Kidney (tissue), 14 donors: Measurements from ENCODE around the gene ADAMTS20. TPM values are rescaled to one million over a fixed set of nuclear protein-coding genes. Genes with fewer than 3 reads are reported as not detected.
A peak's percentile ranks its signal among the peaks of the same experiment; 100 is the strongest.

Source experiments
- DNase-seq, 5 donors: peaks; one replicate each; pipeline ENCODE4 v3.0.0-alpha.2; 2013 to 2020
- FAIRE-seq: peaks from 2 replicates; lab custom pipeline; 2012; peaks lifted over from hg19 to GRCh38; lab: Jason Lieb, UNC
- H3K27ac ChIP-seq, 2 donors: one replicate each; pipeline ENCODE4 v1.7.0; 2013; ENCODE audit warnings: low read depth in 2 of 2, low read length in 2 of 2, inconsistent platforms in 1 of 2
- H3K27me3 ChIP-seq: one replicate; pipeline ENCODE4 v1.7.1; 2013; ENCODE audit warnings: low read length, inconsistent platforms; ENCODE audit not compliant: control insufficient read depth, insufficient read depth
- H3K36me3 ChIP-seq, 3 donors: one replicate each; pipeline versions ENCODE4 v1.7.0 to v1.7.1; 2013; ENCODE audit warnings: low read length in 3 of 3, control low read depth in 1 of 3, inconsistent platforms in 1 of 3; ENCODE audit not compliant: insufficient read depth in 3 of 3, control insufficient read depth in 2 of 3
- H3K4me1 ChIP-seq, 3 donors: one replicate each; pipeline versions ENCODE4 v1.7.0 to v1.7.1; 2013; ENCODE audit warnings: low read length in 3 of 3, inconsistent platforms in 1 of 3, low read depth in 1 of 3; ENCODE audit not compliant: control insufficient read depth in 2 of 3, insufficient read depth in 2 of 3
- H3K4me3 ChIP-seq, 3 donors: one replicate each; pipeline versions ENCODE4 v1.7.0 to v1.8.1; 2013; ENCODE audit warnings: low read length in 3 of 3, control low read depth in 1 of 3, inconsistent platforms in 1 of 3
- H3K9ac ChIP-seq, 3 donors: one replicate each; pipeline versions ENCODE4 v1.7.0 to v1.7.1; 2013; ENCODE audit warnings: low read length in 3 of 3, control low read depth in 1 of 3, inconsistent platforms in 1 of 3
- H3K9me3 ChIP-seq, 3 donors: one replicate each; pipeline versions ENCODE4 v1.7.0 to v1.7.1; 2013; ENCODE audit warnings: low read length in 3 of 3, control low read depth in 1 of 3, inconsistent platforms in 1 of 3; ENCODE audit not compliant: control insufficient read depth in 2 of 3, insufficient read depth in 1 of 3
- intact Hi-C: fragments of 100-400 bp; cut with DNase I; formaldehyde crosslinking; loops from one replicate; pipeline ENCODE4 v1.11.1; 2022
- polyA plus RNA-seq: library from polyadenylated mRNA; stranded (reverse); fragments of 350-450 nt; fragmentation: Illumina TruSeq; extraction: RNeasy Lipid Tissue Mini Kit (QIAGEN cat#74804); gene quantifications from one replicate; pipeline ENCODE4 v1.2.3, GENCODE V29; 2014; ENCODE audit warnings: low read depth, low replicate concordance; ENCODE audit not compliant: insufficient read depth
- total RNA-seq: library from RNA; stranded (reverse); fragmentation: NEBNext Ultra II Directional; extraction: Animal tissue kit (Norgen Biotek cat#: 25700); gene quantifications from one replicate; pipeline ENCODE4 v1.2.1, GENCODE V29; 2021
- TF ChIP-seq, protein P1 (sequence below): IDR thresholded peaks from 3 replicates; pipeline ENCODE4 v1.5.1; 2012; ENCODE audit warnings: mild to moderate bottlenecking, moderate library complexity, borderline replicate concordance; ENCODE audit not compliant: insufficient read depth; ENCODE audit errors: extremely low read depth
- donor health status: control.
- donor health status: control.
- donor health status: control.
- donor health status: control.
- donor health status: control.
- donor health status: DM: yes; HTN: yes; CAD: no.
- donor health status: Normal renal cell carcinoma (clear cell type).

ADAMTS20 gene
- total and polyA plus RNA-seq, 2 donors from 2014 or later = not detected

DNA sequence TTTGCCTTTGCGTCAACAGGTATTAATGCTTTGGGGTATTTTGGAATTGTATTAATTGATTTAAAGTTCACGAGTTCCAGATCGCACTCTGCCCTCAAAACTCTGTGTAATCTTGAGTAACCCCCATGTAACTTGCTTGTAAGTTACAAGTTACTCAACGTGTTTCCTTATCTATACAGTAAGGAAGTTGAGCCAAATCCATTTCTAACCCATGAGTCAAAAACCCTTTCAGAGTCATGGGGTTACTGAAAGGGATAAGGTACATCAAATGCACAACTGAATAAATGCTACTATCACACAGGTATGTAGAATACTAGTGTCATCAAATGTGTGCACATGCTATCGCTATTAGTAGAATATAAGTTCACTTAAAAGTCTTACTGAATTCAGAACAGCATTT lies 28.6 kb upstream of the ADAMTS20 start:
- Histone ChIP-seq H3K4me3 (no peak overlapping the region), H3K9ac (no peak overlapping the region), H3K27me3 (no peaks in the 10 kb centered on the region), H3K36me3 (no peaks in the 10 kb centered on the region), H3K4me1 (no peaks in the 10 kb centered on the region), H3K9me3 (no peaks in the 10 kb centered on the region), H3K27ac (no peak overlapping the region)
- intact Hi-C loops = no loop called here
- no peak for DNase-seq
- TF ChIP-seq, protein P1, sequence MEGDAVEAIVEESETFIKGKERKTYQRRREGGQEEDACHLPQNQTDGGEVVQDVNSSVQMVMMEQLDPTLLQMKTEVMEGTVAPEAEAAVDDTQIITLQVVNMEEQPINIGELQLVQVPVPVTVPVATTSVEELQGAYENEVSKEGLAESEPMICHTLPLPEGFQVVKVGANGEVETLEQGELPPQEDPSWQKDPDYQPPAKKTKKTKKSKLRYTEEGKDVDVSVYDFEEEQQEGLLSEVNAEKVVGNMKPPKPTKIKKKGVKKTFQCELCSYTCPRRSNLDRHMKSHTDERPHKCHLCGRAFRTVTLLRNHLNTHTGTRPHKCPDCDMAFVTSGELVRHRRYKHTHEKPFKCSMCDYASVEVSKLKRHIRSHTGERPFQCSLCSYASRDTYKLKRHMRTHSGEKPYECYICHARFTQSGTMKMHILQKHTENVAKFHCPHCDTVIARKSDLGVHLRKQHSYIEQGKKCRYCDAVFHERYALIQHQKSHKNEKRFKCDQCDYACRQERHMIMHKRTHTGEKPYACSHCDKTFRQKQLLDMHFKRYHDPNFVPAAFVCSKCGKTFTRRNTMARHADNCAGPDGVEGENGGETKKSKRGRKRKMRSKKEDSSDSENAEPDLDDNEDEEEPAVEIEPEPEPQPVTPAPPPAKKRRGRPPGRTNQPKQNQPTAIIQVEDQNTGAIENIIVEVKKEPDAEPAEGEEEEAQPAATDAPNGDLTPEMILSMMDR = no peak
- FAIRE-seq = no peak

GRCh38 chr12:43579206-43579605 lies 27.2 kb upstream of the ADAMTS20 start:
- Histone ChIP-seq H3K27me3 (no peaks in the 10 kb centered on the region), H3K4me3 (no peak overlapping the region), H3K36me3 (no peaks in the 10 kb centered on the region), H3K4me1 (no peaks in the 10 kb centered on the region), H3K9ac (no peak overlapping the region), H3K27ac (no peak overlapping the region), H3K9me3 (no peaks in the 10 kb centered on the region)
- DNase-seq (peak in 2 of 5 donors; percentile 8 to 57), FAIRE-seq (no peak)
- TF ChIP-seq, protein P1 = no peak
- intact Hi-C loops = no loop called here

GRCh38 chr12:43578782-43579181 lies 26.8 kb upstream of the ADAMTS20 start:
- Histone ChIP-seq H3K4me1 (no peaks in the 10 kb centered on the region), H3K9me3 (no peaks in the 10 kb centered on the region), H3K27me3 (no peaks in the 10 kb centered on the region), H3K36me3 (no peaks in the 10 kb centered on the region), H3K9ac (no peak overlapping the region), H3K4me3 (no peak overlapping the region), H3K27ac (no peak overlapping the region)
- TF ChIP-seq, protein P1 = no peak
- FAIRE-seq (no peak), DNase-seq (no peak)
- intact Hi-C loops = no loop called here

GRCh38 chr12:43577381-43577780 lies 25.4 kb upstream of the ADAMTS20 start:
- Histone ChIP-seq H3K9ac (no peak overlapping the region), H3K9me3 (no peaks in the 10 kb centered on the region), H3K36me3 (no peaks in the 10 kb centered on the region), H3K27ac (no peak overlapping the region), H3K4me3 (no peak overlapping the region), H3K27me3 (no peaks in the 10 kb centered on the region), H3K4me1 (no peaks in the 10 kb centered on the region)
- DNase-seq (no peak), FAIRE-seq (no peak)
- TF ChIP-seq, protein P1 = no peak
- intact Hi-C loops = no loop called here
